Sigmoid colon (tissue), 7 donors: ENCODE results near the gene FYN. TPM values are rescaled to one million over a fixed set of nuclear protein-coding genes. Genes with fewer than 3 reads are reported as not detected.

ENCODE experiments used
- DNase-seq: peaks from one replicate; pipeline ENCODE4 v3.0.0-alpha.2; 2019
- H3K27ac ChIP-seq, 4 donors: fragments of 200-600 bp; sonication (generic); one replicate each; pipeline ENCODE4 v1.5.1; 2016 to 2019; ENCODE audit warnings: mild to moderate bottlenecking in 1 of 4
- H3K27me3 ChIP-seq, 3 donors: fragments of 200-600 bp; sonication (generic); one replicate each; pipeline ENCODE4 v1.5.1; 2019; ENCODE audit warnings: mild to moderate bottlenecking in 1 of 3
- H3K36me3 ChIP-seq, 4 donors: fragments of 200-600 bp; sonication (generic); one replicate each; pipeline ENCODE4 v1.5.1; 2016 to 2019
- H3K4me1 ChIP-seq, 4 donors: fragments of 200-600 bp; sonication (generic); one replicate each; pipeline ENCODE4 v1.5.1; 2017 to 2019
- H3K4me3 ChIP-seq, 4 donors: fragments of 200-600 bp; sonication (generic); one replicate each; pipeline ENCODE4 v1.5.1; 2017 to 2019; ENCODE audit warnings: mild to moderate bottlenecking in 2 of 4, moderate library complexity in 1 of 4
- H3K9me3 ChIP-seq, 4 donors: fragments of 200-600 bp in 3 of 4; sonication (generic) in 3 of 4; one replicate each; pipeline versions ENCODE4 v1.5.1 to v1.6.1; 2013 to 2019
- EP300 ChIP-seq, 4 donors: sonication (generic); formaldehyde crosslinking; IDR thresholded peaks; one replicate each; pipeline ENCODE4 v1.6.1; 2017; ENCODE audit warnings: antibody characterized with exemption in 4 of 4
- POLR2A ChIP-seq, 2 donors: fragments of 450-650 bp; IDR thresholded peaks; one replicate each; pipeline ENCODE4 v1.6.1; 2016; ENCODE audit warnings: antibody characterized with exemption in 2 of 2, mild to moderate bottlenecking in 2 of 2, moderate library complexity in 2 of 2
- POLR2AphosphoS5 ChIP-seq, 4 donors: sonication (generic); formaldehyde crosslinking; IDR thresholded peaks; one replicate each; pipeline ENCODE4 v1.6.1; 2017; ENCODE audit warnings: antibody characterized with exemption in 4 of 4
- WGBS, 2 donors: extraction: QIAGEN DNeasy Blood & Tissue Kit; methylation state at CpG; one replicate each; pipeline ENCODE4 v1.1.7; 2013; 5-methylcytosine and 5-hydroxymethylcytosine counted together
- intact Hi-C: fragments of 100-400 bp; cut with DNase I; formaldehyde crosslinking; loops from one replicate; pipeline ENCODE4 v1.15.1; 2023
- polyA plus RNA-seq, 3 donors: library from polyadenylated mRNA; stranded (reverse); fragments of 200-250 nt; gene quantifications; one replicate each; pipeline ENCODE4 v1.2.3, GENCODE V29; 2013
- total RNA-seq, 4 donors: library from RNA; depleted of rRNA; stranded (reverse); fragments of >200 nt; gene quantifications; one replicate each; pipeline ENCODE4 v1.1.0, GENCODE V29; 2016
- TF ChIP-seq, protein P1 (sequence below), 4 experiments: fragments of 450-650 bp in 3 of 4; fragments of 200-600 bp in 1 of 4; IDR thresholded peaks; one replicate each; pipeline ENCODE4 v1.5.1; 2016 to 2019; ENCODE audit warnings: antibody characterized with exemption in 4 of 4, mild to moderate bottlenecking in 3 of 4, moderate library complexity in 2 of 4
- donor health status: healthy with polysubstance abuse.
- donor health status: Bipolar disorder and iron deficiency.
- donor health status: healthy.

The FYN gene
- total and polyA plus RNA-seq, 7 donors = 2.3 to 81.4 (median 56.9) TPM

DNA sequence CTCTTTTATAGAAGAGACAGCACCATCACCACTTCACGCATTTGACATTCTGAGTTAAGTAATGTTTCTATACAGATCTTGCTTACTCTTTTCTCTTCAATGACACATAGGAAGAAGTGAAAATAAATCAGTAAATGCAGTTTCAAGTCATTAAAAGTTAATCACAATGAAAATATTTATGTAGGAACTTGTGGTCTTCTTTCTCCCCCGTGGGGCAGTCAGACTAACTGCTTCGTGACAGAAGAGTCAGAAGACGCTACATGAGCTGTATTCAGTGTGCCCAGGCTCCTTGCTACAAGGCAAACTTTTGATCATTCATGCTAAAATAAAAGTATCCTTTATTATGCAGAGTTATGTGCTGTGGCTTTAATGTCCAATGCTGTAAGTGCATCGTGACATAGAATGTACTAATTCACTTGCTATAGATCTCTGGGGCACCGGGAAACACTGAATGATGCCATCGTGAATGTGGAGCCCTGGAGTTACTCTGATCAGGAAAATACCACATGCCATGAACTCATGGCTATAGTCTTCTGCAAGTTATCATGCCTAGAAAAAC is 149.8 kb downstream of the FYN start:
- Histone ChIP-seq H3K4me1 (peaks cover 0 to 32% (median 3%) of the 10 kb centered on the region in 4 donors), H3K4me3 (no peak overlapping the region), H3K9me3 (no peaks in the 10 kb centered on the region), H3K36me3 (no peaks in the 10 kb centered on the region), H3K27me3 (no peaks in the 10 kb centered on the region), H3K27ac (no peak overlapping the region)
- no peak for TF ChIP-seq EP300 (IDR thresholded peaks at IDR 0.05)
- TF ChIP-seq, protein P1, sequence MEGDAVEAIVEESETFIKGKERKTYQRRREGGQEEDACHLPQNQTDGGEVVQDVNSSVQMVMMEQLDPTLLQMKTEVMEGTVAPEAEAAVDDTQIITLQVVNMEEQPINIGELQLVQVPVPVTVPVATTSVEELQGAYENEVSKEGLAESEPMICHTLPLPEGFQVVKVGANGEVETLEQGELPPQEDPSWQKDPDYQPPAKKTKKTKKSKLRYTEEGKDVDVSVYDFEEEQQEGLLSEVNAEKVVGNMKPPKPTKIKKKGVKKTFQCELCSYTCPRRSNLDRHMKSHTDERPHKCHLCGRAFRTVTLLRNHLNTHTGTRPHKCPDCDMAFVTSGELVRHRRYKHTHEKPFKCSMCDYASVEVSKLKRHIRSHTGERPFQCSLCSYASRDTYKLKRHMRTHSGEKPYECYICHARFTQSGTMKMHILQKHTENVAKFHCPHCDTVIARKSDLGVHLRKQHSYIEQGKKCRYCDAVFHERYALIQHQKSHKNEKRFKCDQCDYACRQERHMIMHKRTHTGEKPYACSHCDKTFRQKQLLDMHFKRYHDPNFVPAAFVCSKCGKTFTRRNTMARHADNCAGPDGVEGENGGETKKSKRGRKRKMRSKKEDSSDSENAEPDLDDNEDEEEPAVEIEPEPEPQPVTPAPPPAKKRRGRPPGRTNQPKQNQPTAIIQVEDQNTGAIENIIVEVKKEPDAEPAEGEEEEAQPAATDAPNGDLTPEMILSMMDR (IDR thresholded peaks at IDR 0.05) = no peak
- intact Hi-C loops = no loop called here
- DNase-seq = no peak
- WGBS, 2 donors = 72 to 89% methylated on average over 7 of the region's 7 CpGs

DNA sequence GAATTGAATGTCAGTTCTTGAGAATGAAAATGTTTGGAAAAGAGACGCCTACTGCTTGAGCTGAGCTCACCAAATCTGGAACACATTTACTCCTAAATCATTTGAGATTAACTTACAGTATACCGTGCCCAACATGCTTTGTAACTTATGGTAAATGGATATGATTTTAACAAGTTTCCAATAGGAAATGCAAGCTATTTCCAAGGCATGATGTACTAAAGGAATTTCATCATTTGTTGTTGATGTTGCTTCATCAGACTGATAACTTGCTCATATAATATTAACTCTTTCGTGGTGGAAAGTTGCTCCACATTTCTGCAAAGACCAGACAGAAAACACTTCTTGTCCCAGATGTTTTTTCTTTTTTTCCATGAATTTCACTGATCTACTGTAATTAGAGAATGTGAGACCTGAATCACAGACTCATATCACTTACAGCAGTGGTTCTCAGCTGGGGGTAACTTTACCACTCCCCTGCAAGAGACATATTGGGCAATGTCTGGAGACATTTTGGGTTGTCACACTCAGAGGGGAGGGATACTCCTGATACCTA is 151.0 kb downstream of the FYN start:
- Histone ChIP-seq H3K27ac (peak overlapping the region in 3 of 4 donors; percentile 12 to 18 (median 16)), H3K36me3 (no peaks in the 10 kb centered on the region), H3K27me3 (no peaks in the 10 kb centered on the region), H3K4me1 (peaks cover 0 to 32% (median 3%) of the 10 kb centered on the region in 4 donors), H3K4me3 (no peak overlapping the region), H3K9me3 (no peaks in the 10 kb centered on the region)
- intact Hi-C loops = no loop called here
- TF ChIP-seq POLR2AphosphoS5 (IDR thresholded peaks at IDR 0.05) (peak in 1 of 4 donors; percentile 47), POLR2A (IDR thresholded peaks at IDR 0.05) (no peak), EP300 (IDR thresholded peaks at IDR 0.05) (no peak)
- TF ChIP-seq, protein P1 (IDR thresholded peaks at IDR 0.05) = no peak
- WGBS, 2 donors = 67 to 73% methylated on average over 3 of the region's 3 CpGs
- no peak for DNase-seq

DNA sequence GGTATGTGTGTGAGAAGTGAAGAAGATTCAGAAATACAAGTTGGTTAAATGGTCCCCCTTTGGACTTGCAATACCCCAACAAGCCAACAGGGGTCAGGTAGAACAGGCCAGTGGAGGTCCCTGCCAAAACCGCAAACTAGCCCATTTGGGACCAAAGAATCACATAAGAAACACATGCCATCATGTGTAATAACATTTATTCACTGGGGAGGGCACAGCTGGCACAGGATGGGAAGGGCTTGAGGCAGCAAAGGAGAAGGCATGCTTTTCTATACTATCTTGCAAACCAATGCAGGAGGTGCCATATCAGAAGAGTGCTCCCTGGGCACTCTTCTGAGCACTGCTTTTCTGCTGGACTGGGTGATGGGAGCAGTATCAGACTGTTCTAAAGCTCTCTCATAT is 151.5 kb downstream of the FYN start:
- 85 to 96% methylated on average over 1 of the region's 1 CpG for WGBS, 2 donors
- no peak overlapping the region for H3K4me3 ChIP-seq
- TF ChIP-seq, protein P1 (IDR thresholded peaks at IDR 0.05) = peak in 3 of 4 experiments; percentile 10 to 36 (median 31)
- TF ChIP-seq POLR2AphosphoS5 (IDR thresholded peaks at IDR 0.05) = no peak
- H3K9me3 ChIP-seq = no peaks in the 10 kb centered on the region
- H3K36me3 ChIP-seq = no peaks in the 10 kb centered on the region
- peaks cover 0 to 32% (median 3%) of the 10 kb centered on the region in 4 donors for H3K4me1 ChIP-seq
- DNase-seq = no peak
- H3K27me3 ChIP-seq = no peaks in the 10 kb centered on the region
- intact Hi-C loops = no loop called here
- H3K27ac ChIP-seq = peak overlapping the region in 3 of 4 donors; percentile 12 to 18 (median 16)

DNA sequence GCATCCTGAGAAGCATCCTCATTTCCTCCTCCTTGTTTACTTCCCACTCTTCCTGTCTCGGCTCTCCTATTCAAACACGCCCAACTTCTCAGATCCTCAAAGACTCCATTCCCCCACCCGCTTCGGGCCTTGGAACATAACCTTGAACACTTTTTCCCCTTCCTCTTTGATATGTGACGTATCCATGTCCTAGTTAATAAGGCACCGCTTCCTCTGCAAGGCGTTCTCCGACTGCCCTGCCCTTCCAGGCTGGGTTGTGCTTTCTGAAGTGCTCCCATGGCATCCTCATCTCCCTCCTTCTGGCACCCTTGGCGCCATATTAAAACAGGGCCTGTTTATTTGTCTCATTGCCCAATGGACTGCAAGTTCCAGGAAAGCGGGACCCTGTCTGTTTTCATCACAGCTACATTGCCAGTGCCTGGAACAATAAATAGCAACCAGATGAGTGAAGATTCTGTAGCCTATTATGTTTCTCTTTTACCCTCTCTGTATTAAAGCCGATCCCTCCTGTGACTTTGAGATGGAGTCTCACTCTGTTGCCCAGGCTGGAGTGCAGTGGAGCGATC is 152.2 kb downstream of the FYN start:
- intact Hi-C loops = no loop called here

More for the DNA sequence above, 152.2 kb downstream of the FYN start:
- H3K4me1 ChIP-seq = peaks cover 0 to 32% (median 3%) of the 10 kb centered on the region in 4 donors
- DNase-seq = no peak
- H3K27me3 ChIP-seq = no peaks in the 10 kb centered on the region
- 91 to 93% methylated on average over 12 of the region's 12 CpGs for WGBS, 2 donors
- TF ChIP-seq POLR2AphosphoS5 (IDR thresholded peaks at IDR 0.05) (no peak), EP300 (IDR thresholded peaks at IDR 0.05) (no peak), POLR2A (IDR thresholded peaks at IDR 0.05) (no peak)
- TF ChIP-seq, protein P1 (IDR thresholded peaks at IDR 0.05) = no peak
- H3K9me3 ChIP-seq = no peaks in the 10 kb centered on the region
- H3K36me3 ChIP-seq = no peaks in the 10 kb centered on the region
- peak overlapping the region in 1 of 4 donors; percentile 16 for H3K27ac ChIP-seq
- no peak overlapping the region for H3K4me3 ChIP-seq
